Left ventricle myocardium superior (tissue), 1 donor: ENCODE data around the gene NEK10. TPM values are rescaled to one million over a fixed set of nuclear protein-coding genes. Genes with fewer than 3 reads are reported as not detected.
"Not testable (repeated sequence)": the region's sequence is repeated elsewhere in the genome, so short reads cannot be mapped to it uniquely, and the experiment has no call there.

Experiments
- ATAC-seq: fragments of 200-7000 bp; cut with Tn5 transposase; one replicate; pipeline ENCODE4 v1.9.1; 2020; ENCODE audit warnings: mild to moderate bottlenecking, moderate library complexity
- DNase-seq: peaks from one replicate; pipeline ENCODE4 v3.0.0-alpha.2; 2020
- intact Hi-C: fragments of 100-400 bp; cut with micrococcal nuclease; formaldehyde crosslinking; loops from one replicate; pipeline ENCODE4 v1.11.0; 2022
- total RNA-seq: library from RNA; stranded (reverse); fragmentation: NEBNext Ultra II Directional; extraction: Animal tissue kit (Norgen Biotek cat#: 25700); gene quantifications from one replicate; pipeline ENCODE4 v1.2.1, GENCODE V29; 2021
- donor health status: DM: no; HTN: yes; CAD: no; lungs with severe emphysema.

NEK10 gene
- total RNA-seq, 1 donor from 2014 or later = 16.9 TPM

DNA sequence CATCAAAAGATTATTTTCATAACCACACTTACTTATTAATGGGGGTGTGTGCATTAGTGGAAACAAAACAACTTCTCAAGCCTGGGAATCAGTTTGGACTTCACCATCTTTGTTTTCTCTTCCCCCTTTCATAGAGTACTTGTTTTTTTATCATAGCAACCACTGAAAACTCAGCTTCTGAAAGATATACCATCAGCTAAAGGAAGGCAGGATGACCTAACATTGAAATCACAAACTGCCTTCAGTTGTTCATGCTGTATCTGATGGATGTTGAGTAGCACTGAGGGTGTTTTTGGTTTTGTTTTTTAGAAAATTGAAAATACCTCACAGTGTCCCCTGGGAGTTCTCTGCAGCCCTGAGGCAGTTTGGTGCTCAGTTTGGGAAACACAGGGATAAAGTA is 46.5 kb downstream of the NEK10 start:
- intact Hi-C loops = no loop called here
- DNase-seq (no peak), ATAC-seq (no peak)

DNA sequence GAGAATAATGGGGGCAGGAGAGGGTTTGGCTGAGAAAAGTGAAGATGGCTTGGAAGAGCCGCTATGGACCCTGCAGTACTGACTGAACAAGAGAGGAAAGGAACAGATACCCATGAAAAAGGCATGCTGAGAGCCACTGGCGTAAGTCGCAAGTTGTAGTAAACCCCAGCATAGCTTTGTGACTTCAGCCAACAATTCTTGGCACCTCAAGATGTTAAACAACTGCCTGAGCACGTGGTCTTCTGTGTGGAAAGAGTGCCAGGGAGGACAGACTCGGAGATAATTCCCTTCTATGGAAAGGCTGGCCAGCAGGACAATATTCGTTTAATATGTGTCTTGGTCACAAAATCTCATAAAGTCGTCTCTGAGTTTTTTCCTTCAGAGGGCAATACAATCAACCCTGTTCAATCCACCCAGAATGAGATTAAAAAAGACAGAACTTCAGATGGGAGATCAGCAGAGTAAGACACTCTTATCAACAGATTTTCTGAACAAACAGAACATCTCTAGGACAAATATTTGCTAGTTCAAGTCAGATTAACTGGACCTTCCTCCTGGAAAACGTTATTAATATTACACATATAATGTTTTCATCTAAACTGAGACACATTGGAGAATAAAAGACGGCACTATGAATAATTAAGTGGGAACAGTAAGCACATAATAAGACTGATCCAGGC is 49.2 kb downstream of the NEK10 start:
- DNase-seq = no peak
- intact Hi-C loops = no loop called here
- ATAC-seq = peak; percentile 86

DNA sequence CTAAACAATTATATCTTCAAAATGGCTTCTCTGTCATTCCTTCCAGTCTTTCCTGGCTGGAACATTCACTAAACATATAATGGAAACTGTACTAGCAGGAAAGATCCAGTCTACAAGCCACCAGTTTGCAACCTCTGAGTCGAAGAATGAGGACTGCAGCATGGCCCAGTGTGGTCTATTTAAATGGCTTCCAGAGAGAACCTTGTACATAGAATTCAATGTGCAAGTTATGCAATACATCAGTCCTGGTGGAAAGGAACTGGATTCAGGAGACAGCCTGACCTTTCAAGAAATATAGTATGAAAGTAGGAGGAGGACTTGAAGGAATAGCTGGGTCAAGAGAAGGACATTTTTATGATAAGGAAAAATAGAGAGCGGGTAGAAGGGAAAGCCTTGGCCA is 49.9 kb downstream of the NEK10 start:
- DNase-seq (no peak), ATAC-seq (no peak)
- intact Hi-C loops = no loop called here

DNA sequence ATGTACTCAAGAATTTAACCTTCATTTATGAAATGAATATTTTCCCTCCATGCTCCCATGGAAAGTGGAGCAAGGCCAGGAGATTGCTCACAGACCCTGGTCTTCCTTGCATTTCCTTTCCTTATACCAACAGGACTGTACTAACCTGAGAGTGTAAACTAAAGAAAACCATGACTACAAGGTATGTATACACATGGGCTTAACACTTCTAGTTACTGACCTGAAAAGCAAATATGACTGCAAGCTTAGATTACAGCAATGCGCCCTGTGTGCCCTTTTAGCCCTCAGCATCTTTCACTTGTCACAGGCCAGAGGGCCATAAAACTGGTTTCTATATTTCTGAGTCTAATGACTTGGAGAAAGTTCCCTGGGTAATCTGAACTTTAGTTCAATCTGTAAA is 52.1 kb downstream of the NEK10 start:
- intact Hi-C loops = no loop called here
- ATAC-seq = no peak

DNA sequence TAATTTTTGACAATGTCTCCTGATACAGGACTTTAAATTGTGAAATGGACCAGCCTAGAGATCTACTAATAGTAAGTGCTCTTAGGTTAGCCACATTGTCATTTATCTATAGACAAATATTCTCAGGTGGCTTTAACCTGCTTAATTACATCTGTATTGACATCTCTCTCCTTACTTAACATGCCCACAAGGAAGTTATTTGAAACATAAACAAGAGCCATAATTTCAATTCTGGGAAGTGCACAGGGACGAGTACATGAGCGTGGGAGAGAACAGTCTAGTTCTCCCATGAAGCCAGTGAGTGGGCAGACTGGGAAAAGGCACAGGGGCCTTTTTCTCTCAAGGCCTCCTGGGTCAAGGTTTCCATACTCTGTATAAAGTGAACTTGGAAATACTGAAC is 54.2 kb downstream of the NEK10 start:
- intact Hi-C loops = no loop called here
- DNase-seq (no peak), ATAC-seq (no peak)

More for the DNA sequence above, 52.1 kb downstream of the NEK10 start:
- DNase-seq = no peak

DNA sequence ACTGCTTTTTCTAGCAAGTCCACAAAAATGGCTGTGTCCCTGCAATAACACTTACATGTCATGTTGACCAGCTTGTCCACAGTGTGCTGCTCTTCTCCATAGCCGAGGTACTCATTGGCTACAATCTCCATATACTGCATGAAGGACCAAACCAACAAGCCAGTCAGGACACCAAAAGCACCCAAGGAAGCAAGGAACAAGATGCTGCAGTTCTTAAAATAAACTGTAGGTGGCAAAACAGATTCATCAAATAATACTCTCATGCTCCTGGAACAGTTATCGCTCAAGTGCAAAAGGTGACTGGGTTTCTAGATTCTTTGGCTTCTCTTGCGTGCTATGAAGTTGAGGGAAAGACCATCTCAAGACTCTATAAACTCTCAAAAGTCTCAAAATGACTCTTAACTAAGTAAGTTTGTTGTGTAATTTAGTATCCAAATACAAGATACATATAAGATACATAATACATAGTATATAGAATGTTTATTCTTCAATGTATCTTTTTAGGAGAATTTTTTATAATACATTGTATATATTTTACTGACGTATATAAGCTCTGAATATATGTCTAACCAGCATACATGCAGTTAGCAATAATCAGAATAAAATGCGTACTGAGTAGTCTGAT is 57.0 kb downstream of the NEK10 start:
- DNase-seq (no peak), ATAC-seq (peak; percentile 78)
- intact Hi-C loops = loop anchor here (5.0 kb wide), 1 partner anchor 155 kb away; no protein-coding TSS in a partner anchor

DNA sequence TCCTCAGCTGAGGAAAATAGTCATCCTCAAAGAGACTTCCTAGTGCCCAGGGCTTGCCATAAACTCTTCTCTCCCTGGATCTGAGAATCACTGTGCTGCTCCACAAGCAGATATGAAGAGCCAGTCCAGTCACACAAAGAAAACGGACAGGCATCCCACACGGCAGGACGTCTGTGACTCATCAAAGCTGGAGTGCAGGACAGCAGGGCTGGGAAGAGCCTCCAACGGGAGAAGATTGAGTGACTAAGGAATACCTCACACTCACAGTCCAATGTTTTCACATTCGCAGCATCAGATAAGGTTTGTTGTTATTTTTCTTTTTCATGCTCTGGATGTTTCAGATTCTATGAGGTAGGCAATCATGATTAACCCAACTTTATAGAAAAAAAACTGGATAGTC is 57.8 kb downstream of the NEK10 start:
- intact Hi-C loops = loop anchor here (5.0 kb wide), 1 partner anchor 156 kb away; no protein-coding TSS in a partner anchor
- ATAC-seq = no peak
- no peak for DNase-seq

DNA sequence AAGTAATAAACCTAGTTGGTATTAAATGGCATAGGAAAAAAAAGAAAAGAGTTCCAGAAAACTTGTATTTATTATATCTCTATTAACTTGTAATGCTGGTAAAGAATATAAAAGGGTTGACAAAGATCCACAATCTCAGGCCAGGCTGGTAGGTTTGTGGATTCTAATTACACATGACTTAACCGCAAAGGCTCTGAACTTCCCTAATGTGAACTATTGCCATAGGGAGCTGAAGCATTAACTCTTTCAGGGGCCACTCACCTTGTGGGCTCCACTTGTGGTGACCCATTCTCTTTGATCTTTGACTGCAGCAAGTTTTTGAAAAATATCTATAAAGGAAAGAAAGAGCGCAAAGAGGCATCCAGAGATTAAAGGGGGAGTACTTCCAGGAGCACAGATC is 58.5 kb downstream of the NEK10 start:
- DNase-seq (no peak), ATAC-seq (no peak)
- intact Hi-C loops = loop anchor here (5.0 kb wide), 1 partner anchor 157 kb away; no protein-coding TSS in a partner anchor

DNA sequence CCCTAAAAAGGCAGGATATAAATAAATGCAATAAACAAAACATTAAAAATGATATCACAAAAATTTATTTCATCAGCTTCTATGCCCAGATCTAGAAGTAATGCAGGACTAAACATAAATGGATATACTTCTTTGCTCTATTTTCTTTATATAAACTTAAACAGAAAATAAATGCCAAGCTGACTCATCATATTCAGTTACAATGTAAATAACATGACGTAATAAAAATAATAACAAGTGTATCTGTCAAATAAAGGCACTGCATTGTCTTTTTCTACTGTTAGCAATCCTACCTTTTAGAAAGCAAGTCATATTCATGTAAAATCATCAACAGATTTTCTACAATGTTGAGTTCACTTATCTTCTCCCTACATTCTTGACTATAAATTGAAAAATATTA is 61.6 kb downstream of the NEK10 start:
- ATAC-seq = no peak
- DNase-seq = no peak
- intact Hi-C loops = no loop called here

DNA sequence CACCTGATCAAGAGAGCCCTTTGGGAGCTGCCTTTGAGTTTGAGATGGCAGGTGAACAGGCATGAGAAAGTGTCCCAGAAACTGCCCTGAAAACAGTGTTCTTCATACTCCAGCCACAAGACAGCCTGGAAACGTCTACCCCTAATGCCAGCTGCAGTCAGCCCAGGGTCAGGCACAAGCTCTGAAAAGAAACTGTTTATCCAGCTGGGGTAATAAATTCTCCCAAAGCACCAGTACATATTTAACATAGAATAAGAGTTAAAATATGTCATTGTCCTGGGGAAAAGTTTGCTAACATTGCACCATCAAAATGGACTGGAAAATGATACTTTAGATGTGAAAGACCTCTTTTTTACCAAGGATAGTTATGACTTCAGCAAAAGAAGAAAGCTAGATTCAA is 66.3 kb downstream of the NEK10 start:
- intact Hi-C loops = no loop called here
- ATAC-seq = no peak
- no peak for DNase-seq

DNA sequence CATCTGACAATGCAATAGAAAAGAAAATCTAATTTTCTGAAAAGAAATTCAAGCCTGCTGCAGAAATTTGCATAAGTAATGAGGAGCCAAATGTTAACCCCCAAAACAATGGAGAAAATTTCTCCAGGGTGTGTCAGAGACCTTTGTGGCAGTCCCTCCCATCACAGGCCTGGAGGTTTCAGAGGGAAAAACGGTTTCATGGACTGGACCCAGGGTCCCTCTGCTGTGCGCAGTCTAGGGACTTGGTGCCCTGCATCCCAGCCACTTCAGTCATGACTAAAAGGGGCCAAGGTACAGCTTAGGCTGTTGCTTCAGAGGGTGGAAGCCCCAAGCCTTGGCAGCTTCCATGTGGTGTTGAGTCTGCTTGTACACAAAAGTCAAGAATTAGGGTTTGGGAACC is 70.2 kb downstream of the NEK10 start:
- intact Hi-C loops, ATAC-seq: not testable (repeated sequence)

DNA sequence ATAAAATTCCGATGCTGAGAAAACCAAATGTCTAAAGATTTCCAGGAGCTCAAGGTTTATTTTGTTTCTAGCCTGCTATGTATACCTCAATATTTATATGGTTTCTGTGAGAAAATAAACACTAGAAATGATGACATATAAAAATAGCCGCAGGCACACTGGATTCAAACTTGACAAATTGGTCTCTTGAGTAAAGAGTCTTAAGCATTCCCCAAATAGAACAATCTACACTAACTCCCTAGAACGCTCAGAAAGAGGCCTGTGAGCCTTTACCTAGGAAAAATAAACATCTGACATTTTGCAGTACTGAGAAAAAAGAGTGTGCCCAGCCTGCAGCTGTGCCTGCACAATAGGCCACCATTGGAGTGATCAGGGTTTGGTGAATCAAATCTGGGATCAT is 75.2 kb downstream of the NEK10 start:
- DNase-seq (no peak), ATAC-seq (no peak)
- intact Hi-C loops = no loop called here

More for the DNA sequence above, 70.2 kb downstream of the NEK10 start:
- DNase-seq = not testable (repeated sequence)

DNA sequence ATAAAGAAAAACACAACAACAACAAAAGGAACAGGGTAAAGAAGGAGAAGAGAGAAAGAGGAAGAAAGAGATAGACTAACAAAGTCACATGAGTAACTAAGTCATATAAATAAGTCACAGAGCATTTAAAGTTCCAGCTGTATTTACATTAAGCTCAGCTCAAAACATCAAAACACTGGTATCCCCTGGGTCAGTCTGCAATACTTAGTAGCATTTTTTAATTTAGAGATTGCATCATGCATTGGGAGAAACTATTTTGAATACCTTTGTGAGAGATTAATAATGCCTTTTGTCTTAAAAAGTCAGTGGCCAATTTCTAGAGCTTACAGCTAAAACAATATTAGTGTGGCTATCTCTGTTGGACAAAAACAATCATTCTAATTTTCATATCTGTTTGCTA is 78.4 kb downstream of the NEK10 start:
- no peak for DNase-seq
- intact Hi-C loops = no loop called here
- ATAC-seq = no peak

DNA sequence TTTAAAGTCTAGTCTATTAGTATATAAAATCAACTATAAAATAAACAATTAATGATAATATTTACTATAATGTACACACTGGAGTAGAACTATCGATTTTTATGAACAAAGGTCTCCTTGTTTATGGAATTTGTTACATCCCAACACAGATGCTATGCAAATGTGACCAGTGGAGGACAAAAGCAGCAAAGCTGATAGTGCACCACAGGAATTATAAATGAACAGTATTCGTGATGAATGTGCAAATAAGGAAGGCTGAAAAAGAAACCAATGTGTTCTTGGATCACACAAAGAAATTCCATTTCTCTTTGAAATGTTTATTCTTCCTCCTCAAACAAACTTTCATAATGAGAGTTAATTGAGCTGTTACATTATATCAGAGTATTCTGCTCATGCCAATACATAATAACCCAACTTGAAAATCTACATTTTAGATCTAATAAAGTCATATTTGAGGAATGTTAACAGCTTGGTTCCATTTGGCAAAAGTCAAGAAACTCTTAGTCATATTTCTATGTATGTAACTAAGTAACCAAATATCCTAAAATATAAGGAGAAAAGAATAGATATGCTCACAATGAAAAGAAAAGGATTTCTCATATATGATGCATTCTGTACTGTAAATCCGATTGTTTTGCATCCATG is 79.3 kb downstream of the NEK10 start:
- ATAC-seq = no peak
- DNase-seq = no peak
- intact Hi-C loops = no loop called here

DNA sequence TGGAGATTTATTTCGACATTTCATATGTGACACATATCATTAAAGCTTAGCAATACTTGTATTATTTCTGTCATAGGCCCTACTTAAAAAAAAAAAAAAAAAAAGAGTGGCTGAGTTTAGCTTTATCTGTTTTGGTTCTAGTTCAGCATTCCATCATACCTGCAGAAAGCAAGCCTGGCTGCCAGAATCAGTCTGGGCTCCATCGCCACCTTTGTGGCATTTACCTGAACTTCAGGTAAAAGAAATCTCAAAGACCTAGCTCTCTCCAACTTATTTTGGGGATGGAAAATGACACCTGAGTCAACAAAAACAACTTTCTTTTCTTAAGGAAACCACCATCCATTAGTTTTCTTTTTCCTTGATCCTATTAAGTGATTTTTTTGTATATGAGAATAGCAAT is 82.1 kb downstream of the NEK10 start:
- intact Hi-C loops = no loop called here
- ATAC-seq = no peak
- no peak for DNase-seq

DNA sequence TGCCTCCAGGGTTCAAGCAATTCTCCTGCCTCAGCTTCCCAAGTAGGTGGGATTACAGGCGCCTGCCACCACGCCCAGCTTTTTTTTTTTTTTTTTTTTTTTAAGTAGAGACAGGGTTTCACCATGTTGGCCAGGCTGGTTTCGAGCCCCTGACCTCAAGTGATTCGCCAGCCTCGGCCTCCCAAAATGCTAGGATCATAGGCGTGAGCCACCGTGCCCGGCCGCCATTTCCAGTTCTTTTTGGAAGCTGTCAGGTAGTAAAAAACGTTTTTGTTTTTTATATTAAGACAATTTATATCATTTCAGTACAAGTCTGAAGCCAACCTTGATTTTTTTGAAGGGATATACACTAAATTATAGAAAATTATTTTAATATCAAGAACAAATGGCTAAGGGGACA is 82.7 kb downstream of the NEK10 start:
- DNase-seq, ATAC-seq, intact Hi-C loops: not testable (repeated sequence)

DNA sequence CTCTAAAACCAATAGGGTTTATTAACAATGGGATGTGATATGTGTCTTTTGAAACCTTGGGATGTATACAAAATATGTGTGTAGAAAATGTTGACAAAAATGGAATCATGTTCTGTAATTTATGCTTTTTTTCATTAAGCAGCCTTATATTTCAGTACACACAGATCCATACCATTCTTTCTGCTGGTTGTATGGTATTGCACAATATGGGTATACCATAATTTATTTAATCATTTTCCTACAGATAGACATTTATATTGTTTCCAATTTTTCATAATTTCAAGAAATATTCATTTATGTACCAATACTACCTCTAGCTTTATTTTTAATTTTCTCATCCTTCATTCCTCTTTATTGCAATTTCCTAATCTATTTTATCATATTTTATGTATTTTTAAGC is 83.5 kb downstream of the NEK10 start:
- no peak for DNase-seq
- intact Hi-C loops = no loop called here
- ATAC-seq = no peak

DNA sequence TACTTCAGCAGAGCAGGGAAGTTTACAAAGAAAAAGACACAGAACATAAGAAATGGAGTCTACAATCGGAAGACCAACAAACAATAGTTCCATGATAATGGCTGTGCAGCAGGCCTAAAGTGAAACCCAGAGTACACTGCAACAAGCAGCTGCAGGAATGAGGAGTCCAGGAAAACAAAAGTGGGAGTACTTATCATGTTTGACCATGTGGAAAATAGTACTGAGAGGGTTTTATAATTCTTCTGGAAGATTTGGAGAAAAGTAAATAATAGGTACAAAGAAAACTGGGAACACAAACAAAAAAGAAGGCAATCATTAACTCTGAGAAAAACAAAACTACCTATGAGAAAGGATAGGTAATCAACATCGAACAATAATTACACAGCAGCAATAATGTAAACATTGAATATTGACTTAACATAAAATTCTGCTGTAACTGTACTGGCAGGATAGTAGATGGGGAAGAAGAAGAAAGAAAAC is 87.5 kb downstream of the NEK10 start:
- intact Hi-C loops = no loop called here
- ATAC-seq = no peak
- DNase-seq = no peak

DNA sequence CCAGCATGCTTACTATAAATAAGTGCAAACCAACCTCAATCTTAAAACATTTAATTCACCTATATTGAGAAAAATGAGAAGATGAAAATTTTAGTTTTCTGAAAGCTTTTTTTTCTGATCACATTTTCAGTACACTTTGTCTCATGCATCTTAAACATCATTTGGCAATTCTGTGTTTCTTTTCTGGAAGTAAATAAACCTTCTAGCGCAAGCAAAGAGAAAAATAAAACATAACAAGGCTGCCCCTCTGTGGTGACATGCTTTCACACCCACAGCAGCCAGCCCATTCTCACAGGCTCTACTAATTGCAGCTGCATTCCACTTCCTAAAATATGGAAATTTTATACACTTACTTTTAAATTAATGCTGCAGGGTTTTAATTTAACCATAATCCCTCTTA is 90.1 kb downstream of the NEK10 start:
- ATAC-seq (no peak), DNase-seq (no peak)
- intact Hi-C loops = no loop called here

DNA sequence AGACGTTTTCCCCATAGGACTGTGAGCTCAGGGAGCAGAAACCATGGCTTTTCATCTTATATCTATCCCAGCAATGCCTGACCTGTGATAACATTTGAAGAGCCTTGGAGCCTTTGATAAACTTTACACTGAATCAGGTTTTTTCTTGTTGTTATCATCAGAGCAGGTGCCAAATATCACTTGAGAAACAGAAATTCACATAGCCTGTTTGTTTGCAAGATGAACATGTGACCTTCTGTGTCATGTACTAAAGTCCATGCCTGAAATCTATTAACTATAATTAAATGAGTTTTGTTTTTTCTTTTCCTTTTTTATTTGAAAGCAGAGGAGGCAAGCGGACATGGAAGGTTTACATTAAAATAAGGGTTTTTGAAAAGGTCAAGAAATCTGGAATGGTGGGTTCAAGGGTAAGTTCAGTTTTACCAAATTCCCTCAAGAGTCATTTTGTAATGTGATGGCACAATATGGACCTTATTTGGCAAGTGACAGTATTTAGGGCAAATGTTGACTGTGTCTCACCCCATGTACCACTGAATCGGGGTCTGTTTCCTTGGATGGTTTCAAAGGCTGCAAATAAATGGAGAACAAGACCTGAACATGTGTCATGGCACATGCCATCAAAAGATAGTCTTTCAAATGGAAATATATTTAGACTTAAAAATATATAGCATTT is 90.7 kb downstream of the NEK10 start:
- intact Hi-C loops = no loop called here
- DNase-seq = no peak
- ATAC-seq = no peak
